ENCODE data around the gene PGM2.

The PGM2 gene

GRCh38 chr4:37864786-37865185 lies 38.3 kb downstream of the PGM2 start:
- TF ChIP-seq, protein P1, sequence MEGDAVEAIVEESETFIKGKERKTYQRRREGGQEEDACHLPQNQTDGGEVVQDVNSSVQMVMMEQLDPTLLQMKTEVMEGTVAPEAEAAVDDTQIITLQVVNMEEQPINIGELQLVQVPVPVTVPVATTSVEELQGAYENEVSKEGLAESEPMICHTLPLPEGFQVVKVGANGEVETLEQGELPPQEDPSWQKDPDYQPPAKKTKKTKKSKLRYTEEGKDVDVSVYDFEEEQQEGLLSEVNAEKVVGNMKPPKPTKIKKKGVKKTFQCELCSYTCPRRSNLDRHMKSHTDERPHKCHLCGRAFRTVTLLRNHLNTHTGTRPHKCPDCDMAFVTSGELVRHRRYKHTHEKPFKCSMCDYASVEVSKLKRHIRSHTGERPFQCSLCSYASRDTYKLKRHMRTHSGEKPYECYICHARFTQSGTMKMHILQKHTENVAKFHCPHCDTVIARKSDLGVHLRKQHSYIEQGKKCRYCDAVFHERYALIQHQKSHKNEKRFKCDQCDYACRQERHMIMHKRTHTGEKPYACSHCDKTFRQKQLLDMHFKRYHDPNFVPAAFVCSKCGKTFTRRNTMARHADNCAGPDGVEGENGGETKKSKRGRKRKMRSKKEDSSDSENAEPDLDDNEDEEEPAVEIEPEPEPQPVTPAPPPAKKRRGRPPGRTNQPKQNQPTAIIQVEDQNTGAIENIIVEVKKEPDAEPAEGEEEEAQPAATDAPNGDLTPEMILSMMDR (IDR thresholded peaks at IDR 0.05; ENCODE audit: borderline replicate concordance, control extremely low read depth, extremely low read depth, insufficient read depth, missing control alignments): no peak
- DNase-seq (ENCODE audit: low spot score): no peak
- in situ Hi-C loops (cut with MboI; ENCODE audit: low sequenced_read_pairs, unreplicated experiment): no loop called here

DNA sequence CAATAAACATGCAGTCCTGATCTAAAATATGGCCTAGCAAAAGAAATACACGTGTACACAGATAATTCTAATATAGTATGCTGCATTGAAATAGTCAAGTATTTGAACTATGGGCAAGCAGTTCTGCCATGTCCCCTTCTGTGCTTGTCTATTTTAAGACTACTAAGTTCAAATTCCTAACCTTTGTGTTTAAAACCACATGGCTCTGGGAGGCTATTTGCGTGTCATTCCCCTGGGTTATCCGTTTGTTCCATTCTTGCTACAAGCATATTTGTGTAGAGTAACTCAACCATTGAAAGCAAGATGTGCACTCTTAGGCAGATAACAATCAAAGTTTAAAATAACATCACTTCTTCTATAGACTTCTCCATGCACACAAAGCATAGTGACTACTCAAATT lies 39.0 kb downstream of the PGM2 start:
- in situ Hi-C loops (cut with MboI; ENCODE audit: low sequenced_read_pairs, unreplicated experiment): no loop called here
- TF ChIP-seq, protein P1 (IDR thresholded peaks at IDR 0.05; ENCODE audit: borderline replicate concordance, control extremely low read depth, extremely low read depth, insufficient read depth, missing control alignments): no peak
- DNase-seq (ENCODE audit: low spot score): no peak

GRCh38 chr4:37867102-37867501 lies 40.6 kb downstream of the PGM2 start:
- TF ChIP-seq, protein P1 (IDR thresholded peaks at IDR 0.05; ENCODE audit: borderline replicate concordance, control extremely low read depth, extremely low read depth, insufficient read depth, missing control alignments): no peak
- DNase-seq (ENCODE audit: low spot score): no peak
- in situ Hi-C loops (cut with MboI; ENCODE audit: low sequenced_read_pairs, unreplicated experiment): no loop called here

GRCh38 chr4:37868238-37868637 lies 41.8 kb downstream of the PGM2 start:
- DNase-seq (ENCODE audit: low spot score): no peak
- in situ Hi-C loops (cut with MboI; ENCODE audit: low sequenced_read_pairs, unreplicated experiment): no loop called here
- TF ChIP-seq, protein P1 (IDR thresholded peaks at IDR 0.05; ENCODE audit: borderline replicate concordance, control extremely low read depth, extremely low read depth, insufficient read depth, missing control alignments): no peak

GRCh38 chr4:37872310-37872988 lies 46.0 kb downstream of the PGM2 start:
- TF ChIP-seq, protein P1 (IDR thresholded peaks at IDR 0.05; ENCODE audit: borderline replicate concordance, control extremely low read depth, extremely low read depth, insufficient read depth, missing control alignments): no peak
- no peak for DNase-seq (ENCODE audit: low spot score)

GRCh38 chr4:37873386-37873785 lies 46.9 kb downstream of the PGM2 start:
- in situ Hi-C loops (cut with MboI; ENCODE audit: low sequenced_read_pairs, unreplicated experiment): no loop called here
- no peak for DNase-seq (ENCODE audit: low spot score)
- TF ChIP-seq, protein P1 (IDR thresholded peaks at IDR 0.05; ENCODE audit: borderline replicate concordance, control extremely low read depth, extremely low read depth, insufficient read depth, missing control alignments): no peak

More at GRCh38 chr4:37872310-37872988, 46.0 kb downstream of the PGM2 start:
- in situ Hi-C loops (cut with MboI; ENCODE audit: low sequenced_read_pairs, unreplicated experiment): no loop called here

Data from GM13976 (cell line).